ENCODE measurements around the gene NCK2.

DNA sequence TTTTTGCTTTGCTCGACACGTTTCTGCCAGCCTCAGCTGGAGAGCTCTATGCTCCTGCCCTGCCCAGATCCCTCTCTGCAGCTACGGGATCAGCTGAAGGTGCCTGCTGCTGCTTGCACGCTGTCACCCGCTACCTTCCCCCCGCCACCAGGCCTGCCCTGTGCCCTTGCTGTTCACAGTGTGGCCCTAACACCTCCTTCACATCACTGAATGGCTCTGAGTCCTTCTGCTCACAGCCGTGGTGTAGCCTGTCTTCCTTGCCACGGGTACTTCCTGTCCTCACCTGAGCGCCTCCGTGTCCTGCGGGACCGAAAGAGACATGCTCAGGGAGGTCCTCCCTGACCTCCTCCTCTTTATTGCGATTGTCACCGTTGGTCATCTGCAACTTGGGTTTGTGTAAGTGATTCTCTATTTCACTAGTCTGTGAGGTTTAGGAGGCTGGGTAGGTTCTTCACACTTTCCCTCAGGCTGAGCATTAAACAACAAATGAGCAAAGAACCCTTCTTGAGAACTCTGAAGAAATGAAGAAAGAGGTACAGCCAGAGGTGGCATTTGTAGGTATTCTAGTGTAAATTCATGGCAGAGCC, 127.5 kb downstream of the NCK2 start:
- TF ChIP-seq CTCF (IDR thresholded peaks at IDR 0.05): no peak
- TF ChIP-seq POLR2A (IDR thresholded peaks at IDR 0.05): no peak
